ENCODE results near the gene EGFL8.
A peak's percentile ranks its signal among the peaks of the same experiment; 100 is the strongest.

The EGFL8 gene

DNA sequence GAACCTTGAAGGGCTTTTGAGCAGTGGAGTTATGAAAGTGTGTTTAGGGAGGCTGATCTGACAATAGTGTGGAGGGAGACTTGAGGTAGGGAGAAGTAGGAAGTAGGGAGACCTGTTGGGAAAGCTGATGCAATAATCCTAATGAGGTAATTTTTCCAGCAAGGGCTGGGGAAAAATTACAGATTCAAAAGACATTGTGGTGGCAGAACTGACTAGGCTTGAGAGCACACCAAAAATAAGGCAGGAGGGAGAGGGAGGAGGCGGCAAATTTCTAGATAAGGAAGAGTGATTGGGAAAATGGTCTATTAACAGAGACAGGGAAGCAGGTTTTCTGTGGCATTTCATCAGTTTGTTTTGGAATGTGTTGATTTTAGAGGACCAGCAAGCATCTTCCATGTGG, 18.1 kb upstream of the EGFL8 start:
- no peak for DNase-seq (ENCODE audit: low read depth in 2 of 3, low spot score in 2 of 3)

DNA sequence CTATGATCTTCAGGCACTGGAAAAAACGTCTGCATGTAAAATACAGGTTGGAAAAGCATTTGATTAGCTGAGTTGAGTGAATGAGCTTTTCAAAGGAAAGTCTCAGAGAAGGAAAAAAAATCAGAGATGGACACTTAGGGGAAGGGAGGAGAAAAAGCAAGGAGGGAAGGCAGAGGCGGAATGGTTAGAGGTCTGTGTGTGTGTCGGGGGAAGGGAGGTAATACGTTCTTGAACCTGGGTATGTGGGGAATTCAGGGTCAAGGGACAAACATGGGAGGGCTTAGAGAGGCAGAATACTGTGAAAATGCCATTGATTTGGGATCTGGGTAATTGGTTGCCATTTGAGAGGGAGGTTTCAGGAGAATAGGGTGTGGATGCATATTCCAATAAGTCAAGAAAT, 17.7 kb upstream of the EGFL8 start:
- DNase-seq (ENCODE audit: low read depth in 2 of 3, low spot score in 2 of 3) = no peak

DNA sequence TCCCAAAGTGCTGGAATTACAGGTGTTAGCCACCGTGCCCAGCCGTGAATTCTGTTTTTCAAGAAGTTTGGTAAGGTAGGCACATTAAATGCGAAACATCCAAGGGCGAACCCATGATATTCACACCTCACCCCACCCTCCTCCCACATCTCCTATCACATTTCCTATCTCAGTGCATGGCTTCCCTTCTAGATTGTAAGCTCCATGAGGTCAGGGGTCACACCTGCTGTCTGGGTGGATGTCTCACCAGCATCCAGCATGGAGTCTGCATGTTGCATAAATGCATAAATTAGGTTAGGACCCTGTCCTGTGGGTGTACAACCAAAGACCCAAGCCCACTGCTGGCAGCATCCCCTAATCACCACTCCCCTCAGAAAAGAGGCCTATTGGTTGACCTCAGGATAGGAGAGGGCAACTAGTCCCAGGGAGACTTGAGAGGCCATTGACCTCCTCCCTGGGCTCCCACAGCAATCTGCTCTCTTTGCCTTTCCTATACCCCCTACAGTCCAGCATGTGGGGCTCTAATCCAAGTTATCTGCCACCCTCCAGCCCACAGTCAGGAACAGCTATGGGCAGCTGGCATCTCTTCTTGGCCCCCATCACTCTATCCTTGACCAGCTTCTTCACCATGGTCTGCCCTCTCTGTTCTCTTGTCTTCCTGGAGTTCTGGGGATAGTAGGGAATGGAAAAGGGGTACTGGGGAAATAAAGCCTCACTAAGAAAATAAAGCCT, 16.8 kb upstream of the EGFL8 start:
- no peak for DNase-seq (ENCODE audit: low read depth in 2 of 3, low spot score in 2 of 3)

DNA sequence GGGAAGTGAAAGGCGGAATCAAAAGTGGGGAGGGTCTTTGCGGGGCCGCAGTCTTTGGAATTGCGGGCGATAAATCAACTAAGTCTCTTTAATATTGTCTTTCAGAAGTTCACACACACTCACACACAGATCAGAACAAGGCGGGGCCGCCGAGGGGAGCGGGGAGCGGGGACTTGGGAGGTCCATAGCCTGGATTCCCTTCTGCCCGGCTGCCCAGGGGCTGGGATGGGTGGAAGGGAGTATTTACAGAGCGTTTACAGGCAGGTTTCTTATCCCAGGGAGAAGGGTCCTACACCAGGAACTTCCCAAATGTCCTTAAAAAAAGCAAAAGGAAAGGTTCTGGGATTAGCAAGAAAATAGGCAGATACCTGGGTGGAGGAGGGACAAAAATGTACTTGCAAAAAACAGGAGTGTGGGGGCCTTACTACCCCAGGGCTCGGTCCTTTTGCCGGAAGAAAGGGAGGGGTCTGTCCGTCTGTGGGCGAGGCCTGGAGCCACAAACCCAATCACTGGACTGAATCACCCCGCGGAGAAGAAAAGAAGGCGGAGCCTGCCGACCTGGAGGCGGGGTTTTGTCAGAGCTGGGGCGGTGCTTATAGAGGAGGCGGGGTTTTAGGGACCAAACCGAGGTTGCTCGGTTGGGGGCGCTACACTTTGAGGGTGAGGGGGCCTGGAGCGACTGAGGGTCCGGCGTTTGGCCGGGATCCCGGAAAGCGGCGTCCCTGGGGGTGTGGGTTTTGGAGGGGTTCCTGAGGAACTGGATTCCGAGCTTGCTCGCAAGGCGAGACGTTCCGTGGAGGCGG, 15.9 kb upstream of the EGFL8 start:
- peak; percentile 31 to 59 (median 46) for DNase-seq (ENCODE audit: low read depth in 2 of 3, low spot score in 2 of 3)

DNA sequence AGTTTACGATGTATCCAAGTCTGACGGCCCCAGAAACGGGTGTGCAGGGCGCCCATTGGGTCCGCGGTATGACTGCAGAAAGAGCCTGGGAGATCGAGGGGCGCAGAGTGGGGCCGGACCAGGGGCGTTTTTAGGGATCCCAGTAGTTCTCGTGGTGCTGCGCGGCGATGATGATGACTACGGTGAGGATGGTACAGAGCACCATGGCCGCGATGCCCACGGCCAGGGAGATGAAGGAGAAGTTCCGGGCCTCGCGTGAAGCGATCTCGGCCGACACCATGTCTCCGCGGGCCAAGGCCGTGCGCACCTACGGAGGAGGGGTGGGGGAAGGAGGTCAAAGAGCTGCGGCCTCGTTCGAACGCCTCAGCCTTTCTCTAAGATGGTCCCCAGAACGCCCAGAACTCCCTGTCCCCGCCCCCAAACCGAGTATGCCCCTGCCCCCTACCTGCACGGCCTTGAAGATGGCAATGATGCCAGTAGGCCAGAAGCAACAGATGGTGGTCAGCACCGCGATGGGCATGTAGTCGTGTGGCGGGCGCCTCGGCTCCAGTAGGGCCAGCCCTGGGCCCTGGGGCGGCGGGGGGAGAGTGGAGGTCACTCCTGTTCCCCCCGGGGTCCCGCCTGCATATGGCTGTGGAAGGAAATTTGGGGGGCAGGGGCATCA, 15.2 kb upstream of the EGFL8 start:
- DNase-seq (ENCODE audit: low read depth in 2 of 3, low spot score in 2 of 3) = no peak

DNA sequence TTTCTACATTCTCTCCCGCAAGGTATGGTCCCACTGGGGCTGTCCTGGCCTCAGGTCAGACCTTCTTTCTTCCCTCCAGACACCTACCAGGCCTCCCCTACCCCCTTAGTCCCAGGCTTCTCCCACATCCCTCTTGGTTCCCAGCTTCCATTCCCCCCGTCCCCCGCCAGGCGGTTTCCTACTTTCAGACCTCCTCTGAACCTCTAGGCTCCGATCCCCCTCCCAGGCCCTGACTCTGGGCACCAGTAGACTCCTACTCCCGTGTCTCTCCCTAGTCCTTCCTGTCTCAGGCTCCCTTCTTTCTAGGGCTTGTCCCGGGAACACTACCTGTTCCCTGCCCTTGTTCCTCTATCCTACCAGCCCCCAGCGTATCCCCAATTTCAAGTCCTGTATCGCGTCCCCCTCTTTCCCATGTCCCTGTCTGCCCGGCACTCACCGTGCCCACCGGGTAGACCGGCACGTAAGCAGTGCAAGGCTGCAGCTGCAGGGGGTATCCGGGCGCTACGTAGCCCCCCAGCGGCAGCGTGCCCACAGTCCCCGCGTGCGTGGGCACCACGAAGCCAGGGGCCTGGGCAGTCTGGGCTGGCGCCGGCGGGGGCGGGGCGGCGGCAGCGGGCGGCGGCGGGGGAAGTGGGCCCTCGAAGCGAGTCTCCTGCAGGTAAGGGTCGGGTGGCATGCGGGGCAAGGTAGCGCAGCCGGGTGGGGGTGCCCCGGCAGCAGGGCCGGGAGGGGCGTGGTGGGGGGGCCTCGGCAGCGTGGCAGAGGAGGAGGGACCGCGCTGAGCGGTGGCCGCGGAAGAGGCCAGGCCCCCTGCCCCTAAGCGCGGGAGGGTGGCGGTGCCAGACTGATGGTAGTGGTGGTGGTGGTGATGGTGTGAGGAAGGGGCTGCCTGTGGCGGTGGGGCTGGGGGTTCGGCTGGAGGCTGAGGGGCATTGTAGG, 14.2 kb upstream of the EGFL8 start:
- DNase-seq (ENCODE audit: low read depth in 2 of 3, low spot score in 2 of 3) = no peak

DNA sequence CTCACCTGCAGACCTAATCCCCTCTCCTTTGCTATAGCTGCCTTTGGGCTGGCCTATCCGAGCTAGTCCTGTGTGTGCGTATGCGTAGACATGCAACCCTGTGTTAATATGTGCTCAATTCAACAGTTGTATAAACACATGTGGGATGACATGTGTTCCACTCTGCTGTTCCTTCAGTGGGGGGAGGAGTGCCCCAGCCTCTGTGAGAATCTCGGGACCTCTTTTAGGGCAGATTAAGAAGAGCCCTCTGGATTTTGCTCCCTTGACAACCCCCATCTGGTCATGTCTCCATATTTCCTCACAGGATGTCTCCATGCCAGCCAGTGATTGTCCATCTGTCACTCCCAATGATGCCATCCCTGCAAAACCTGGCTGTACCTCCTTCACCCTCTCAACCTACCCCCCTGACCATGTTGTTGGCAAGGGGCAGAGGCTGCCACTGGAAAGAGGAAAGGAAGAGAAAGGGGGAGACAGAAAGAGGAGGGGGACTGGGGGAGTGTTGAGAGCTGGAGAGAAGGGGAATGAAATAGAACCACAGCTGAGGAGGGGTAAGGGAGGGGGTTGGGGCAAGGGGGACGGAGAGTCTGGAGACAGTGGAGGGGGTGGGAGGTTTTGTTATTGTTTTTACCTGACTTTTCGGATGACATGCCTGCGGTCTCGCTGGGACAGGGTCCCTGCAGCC, 13.1 kb upstream of the EGFL8 start:
- no peak for DNase-seq (ENCODE audit: low read depth in 2 of 3, low spot score in 2 of 3)

DNA sequence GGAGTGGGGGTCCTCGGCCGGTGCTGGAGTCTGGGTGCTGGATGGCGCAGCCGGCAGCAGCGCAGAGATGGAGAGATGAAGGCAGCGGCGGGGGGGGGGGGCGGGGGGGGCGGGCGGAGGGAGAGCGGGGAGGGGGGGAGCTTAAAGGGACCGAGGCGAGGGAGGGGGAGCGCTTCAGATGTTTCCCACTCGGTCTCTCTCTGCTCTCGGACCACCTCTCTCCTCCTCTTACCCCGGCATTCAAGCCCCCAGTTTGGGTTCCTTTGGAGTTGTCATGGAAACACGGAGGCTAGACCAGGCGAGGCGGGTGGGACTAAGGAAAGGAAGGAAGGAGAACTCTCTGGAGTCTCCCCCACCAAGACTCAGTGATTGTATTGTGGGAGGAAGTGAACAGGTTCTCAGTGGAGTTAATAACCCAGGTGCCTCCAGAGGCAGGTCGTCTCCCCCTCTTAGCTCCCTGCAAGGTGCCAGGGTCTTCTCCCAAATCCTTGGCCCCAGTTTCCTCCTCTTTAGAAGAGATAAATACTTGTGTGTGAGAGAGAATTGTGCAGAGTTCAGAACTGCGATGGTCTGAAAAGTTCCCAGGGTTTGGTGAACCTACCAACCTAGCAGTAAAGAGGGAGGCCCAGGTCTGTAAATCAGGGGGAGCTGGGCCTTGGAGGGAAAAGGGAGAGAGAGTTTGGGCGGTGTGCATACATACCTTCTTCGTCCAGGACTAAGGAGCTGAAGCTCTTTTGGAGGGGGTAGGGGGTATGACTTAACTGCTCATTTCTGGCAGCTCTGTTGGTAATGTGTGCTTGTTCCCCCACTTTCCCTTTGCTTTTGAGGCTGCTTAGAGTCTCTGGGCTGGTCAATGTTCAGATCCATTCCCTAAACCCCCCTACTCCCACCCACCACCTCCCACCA, 12.3 kb upstream of the EGFL8 start, which contains the start of gene PRRT1:
Gene PRRT1 (minus strand): TSS at position 77 of the 906 bp plus-strand sequence. CDS start 112 bp downstream, outside the sequence.
- DNase-seq (ENCODE audit: low read depth in 2 of 3, low spot score in 2 of 3) = no peak

DNA sequence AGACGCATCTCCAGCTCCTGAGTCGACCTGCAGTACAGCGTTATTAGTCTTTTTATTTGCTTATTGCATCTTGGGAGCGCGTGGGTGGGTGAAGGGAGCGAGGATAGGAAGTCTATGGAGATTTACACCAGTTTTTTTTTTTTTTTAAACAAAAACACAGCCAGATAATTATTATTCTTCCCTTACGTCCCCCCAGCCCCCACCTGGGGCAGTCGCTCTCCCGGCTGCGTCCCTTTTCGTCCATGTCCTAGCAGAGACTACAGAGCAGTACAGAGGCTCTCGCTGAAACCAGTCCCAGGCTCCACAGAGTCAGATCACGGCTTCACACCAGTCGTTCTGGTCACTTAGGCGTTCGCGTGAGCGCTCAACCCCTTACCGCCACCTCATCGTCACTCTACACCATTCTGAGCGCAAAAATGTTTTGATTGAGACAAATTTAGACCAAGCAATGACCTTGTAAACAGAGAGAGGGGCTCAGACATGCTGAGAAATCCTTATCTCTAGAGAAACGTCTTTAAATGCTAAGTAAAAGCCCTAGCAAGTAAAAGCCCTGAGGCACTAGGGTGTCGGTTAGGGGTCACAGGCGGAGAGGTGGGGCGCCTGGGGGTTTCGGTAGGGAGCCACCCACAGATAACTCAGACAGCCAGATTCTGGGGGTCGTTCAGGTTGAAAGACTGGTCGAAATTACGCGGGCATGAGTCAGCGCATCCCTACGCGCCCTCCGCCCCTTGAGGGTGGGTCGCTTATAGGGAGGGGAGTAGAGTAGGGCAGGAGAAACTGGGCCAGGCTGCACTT, 11.4 kb upstream of the EGFL8 start:
- DNase-seq (ENCODE audit: low read depth in 2 of 3, low spot score in 2 of 3) = no peak

DNA sequence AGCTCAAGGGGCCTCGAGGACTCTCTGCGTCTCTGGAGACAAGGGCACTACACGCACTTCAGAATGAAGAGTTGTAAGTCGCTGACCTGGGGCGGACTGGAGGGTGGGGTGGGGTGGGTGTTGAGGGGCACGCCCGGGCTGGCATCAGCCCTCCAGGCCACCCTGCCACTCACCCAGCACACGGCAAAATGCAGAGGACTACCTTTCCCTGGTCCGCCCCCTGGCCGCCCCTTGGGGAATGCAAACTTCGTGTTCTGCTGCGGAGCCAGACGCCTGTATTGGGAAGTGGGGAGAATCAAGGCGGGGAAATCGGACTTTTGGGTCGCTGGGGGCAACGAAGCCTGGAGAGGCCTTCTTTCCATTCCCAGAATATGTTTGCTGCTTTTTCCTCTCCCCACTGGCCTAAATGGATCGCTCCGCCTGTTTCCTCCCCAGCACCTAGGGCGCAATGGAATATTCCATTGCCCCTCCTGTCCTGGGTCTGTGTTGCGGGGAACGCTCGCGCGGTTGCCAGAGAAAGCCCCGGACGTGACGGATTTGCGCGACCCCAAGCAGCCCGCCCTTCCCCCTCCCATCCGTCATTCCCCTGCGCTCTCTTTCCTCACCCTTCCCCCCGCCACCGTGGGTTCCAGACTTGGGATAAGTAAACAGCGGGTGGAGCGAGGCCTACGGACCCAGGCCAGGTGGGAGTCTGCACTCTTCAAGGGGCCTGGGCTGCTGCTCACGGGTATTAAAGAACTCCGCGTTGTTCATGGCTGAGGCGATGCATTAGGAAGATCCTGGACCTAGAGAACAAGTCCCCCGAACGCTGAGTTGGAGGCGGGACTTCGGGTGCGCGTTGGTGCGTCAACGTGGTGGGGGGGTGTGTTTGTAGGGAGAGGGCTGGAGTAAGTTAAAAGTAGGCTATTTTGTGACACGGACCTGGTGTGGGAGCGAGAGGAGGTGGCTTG, 10.6 kb upstream of the EGFL8 start, which contains the start of gene PPT2:
Gene PPT2 (plus strand): TSS at position 578 of the 950 bp plus-strand sequence. CDS start 454 bp downstream, outside the sequence.
- DNase-seq (ENCODE audit: low read depth in 2 of 3, low spot score in 2 of 3) = peak; percentile 73 to 76 (median 75)

DNA sequence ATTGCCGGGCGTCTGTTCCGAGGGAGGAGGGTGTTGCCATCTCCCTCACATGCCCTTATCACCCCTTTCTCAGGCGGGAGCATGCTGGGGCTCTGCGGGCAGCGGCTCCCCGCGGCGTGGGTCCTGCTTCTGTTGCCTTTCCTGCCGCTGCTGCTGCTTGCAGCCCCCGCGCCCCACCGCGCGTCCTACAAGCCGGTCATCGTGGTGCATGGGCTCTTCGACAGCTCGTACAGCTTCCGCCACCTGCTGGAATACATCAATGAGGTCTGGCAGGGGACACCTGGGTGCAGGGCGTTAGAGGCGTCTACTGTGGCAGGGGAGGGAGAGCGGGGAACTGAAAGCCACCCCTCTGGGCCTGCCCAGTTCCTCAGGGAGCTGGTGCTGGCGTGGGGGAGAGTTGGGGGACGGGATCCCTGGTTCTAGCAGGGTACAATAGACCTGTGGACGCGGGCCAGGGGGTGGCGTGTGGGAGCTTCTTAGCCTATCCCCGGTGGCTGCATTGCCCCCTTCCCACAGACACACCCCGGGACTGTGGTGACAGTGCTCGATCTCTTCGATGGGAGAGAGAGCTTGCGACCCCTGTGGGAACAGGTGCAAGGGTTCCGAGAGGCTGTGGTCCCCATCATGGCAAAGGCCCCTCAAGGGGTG, 9.8 kb upstream of the EGFL8 start:
- peak in 1 of 3 experiments; percentile 33 for DNase-seq (ENCODE audit: low read depth in 2 of 3, low spot score in 2 of 3)

DNA sequence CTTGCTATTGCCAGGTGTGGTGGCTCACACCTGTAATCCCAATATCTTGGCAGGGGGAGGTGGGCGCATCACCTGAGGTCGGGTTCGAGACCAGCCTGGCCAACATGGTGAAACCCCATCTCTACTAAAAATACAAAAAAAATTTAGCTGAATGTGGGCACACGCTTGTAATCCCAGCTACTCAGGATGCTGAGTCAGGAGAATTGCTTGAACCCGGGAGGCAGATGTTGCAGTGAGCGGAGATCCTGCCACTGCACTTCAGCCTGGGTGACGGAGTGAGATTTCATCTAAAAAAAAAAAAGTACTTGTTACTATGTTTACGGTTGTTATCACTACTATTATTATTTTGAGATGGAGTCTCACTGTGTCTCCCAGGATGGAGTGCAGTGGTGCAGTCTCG, 7.5 kb upstream of the EGFL8 start:
- no peak for DNase-seq (ENCODE audit: low read depth in 2 of 3, low spot score in 2 of 3)

DNA sequence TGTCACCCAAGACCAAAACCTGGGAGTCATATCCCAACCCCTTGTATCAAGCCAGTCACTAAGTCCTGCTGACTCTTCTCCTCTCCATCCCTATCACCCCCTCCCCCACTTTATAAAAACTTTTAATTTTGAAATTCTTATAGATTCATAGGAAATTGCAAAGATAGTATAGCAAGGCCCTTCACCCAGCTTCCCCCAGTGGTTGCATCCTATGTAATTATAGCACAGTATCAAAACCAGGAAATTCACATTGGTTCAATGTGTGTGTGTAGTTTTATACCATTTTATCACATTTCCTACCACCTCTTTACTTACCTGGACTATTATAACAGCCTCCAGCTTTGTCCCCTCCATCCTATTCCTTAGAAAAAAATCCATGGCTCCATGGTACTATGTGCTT, 6.3 kb upstream of the EGFL8 start:
- no peak for DNase-seq (ENCODE audit: low read depth in 2 of 3, low spot score in 2 of 3)

DNA sequence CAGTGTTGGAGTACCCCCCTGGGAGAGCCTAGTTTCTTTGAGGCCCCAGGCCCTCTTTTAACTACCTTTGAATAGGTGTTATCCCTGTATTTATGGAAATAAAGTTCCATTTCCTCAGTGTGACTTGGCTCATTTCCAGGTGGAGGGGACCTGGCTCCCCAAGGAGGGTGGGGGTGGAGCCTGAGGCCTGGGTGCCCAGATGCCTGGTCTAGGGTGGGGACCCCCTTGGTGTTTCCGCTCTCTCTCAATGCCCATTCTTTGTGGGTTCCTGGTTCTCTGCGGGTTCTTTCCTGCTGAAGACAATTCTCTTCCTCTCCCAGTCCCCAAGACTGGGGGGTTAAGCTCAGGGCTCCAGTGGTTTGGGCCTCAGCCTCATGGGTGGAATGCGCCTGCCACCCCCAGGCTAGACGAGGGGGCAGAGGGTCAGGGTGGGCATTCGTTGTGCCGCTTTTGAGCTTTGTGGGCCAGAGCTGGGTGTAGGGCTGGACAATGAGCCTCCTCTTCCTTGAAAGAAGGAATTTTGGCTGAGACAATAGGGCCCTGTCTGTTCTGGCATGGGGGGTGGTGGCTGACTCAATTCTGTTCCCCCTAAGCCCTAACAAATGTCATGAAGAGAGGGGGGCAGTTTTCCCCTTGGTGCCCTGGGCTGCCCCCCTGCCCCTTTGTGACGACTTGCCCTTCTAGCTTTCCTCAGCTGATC, 686 bp upstream of the EGFL8 start:
- no peak for DNase-seq (ENCODE audit: low read depth in 2 of 3, low spot score in 2 of 3)

DNA sequence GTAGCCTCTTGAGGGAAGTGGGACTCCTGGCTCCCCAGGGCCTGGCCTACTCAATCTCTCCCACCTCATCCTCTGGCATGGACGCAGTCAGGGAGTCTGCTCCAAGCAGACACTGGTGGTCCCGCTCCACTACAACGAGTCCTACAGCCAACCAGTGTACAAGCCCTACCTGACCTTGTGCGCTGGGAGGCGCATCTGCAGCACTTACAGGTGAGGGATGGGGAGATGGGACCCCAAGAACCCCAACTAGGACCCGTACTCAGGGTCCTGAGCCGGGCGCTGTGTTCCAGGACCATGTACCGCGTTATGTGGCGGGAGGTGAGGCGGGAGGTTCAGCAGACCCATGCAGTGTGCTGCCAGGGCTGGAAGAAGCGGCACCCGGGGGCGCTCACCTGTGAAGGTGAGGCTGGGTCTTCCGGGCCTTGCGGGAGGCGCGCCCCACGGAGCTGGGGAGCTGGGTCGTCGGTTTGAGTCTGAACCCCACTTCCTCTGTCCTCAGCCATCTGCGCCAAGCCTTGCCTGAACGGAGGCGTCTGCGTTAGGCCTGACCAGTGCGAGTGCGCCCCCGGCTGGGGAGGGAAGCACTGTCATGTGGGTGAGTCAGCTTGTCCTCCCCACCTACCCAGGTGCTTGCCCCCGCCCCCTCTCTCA, 2.1 kb downstream of the EGFL8 start:
- no peak for DNase-seq (ENCODE audit: low read depth in 2 of 3, low spot score in 2 of 3)

Data from activated CD8-positive, alpha-beta memory T cell treated with anti-CD3 and anti-CD28 coated beads for 48 hours (primary cell).